ENCODE results near the gene ABCD4.

ABCD4 gene

DNA sequence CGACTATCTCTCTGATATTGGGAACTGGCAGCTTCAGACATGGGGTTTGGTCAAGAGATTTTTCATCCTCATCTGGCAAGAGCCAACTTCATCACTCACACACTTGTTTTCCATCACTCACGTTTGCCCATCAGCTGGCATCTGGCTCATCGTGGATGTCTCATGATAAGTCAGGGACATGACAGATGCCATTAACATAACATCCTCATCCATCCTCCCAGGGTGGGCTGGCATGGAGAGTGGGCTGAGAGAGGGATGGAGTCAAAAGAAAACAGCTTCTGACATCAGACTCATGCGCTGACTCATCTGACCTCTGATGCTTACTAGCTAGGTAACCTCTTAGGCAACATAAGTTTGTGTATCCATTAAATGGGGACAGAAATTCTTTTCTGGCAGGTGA lies 65.3 kb downstream of the ABCD4 start:
- DNase-seq (ENCODE audit: low spot score), result no peak

All from SK-N-DZ (cell line).